IPS-NIHi7 (cell line): ENCODE data around the gene PNMA6E.
A peak's percentile ranks its signal among the peaks of the same experiment; 100 is the strongest.
"Not testable (repeated sequence)": the region's sequence is repeated elsewhere in the genome, so short reads cannot be mapped to it uniquely, and the experiment has no call there.

Source experiments
- DNase-seq: peaks from one replicate; pipeline ENCODE4 v3.0.0; 2012; ENCODE audit warnings: mixed read lengths; ENCODE audit errors: extremely low spot score

The PNMA6E gene

GRCh38 chrX:153384973-153385372 is 16.2 kb downstream of the PNMA6E start:
- not testable (repeated sequence) for DNase-seq

- no peak for DNase-seq
These were observed 16.8 kb downstream of the PNMA6E start for GRCh38 chrX:153384390-153384789.

GRCh38 chrX:153382563-153383482 is 18.3 kb downstream of the PNMA6E start:
- no peak for DNase-seq

- DNase-seq, result peak; percentile 38
These were observed 19.2 kb downstream of the PNMA6E start for GRCh38 chrX:153381684-153382532.

GRCh38 chrX:153380691-153381090 is 20.5 kb downstream of the PNMA6E start:
- DNase-seq, result no peak

- DNase-seq, result no peak
These were observed 21.1 kb downstream of the PNMA6E start for GRCh38 chrX:153379971-153380581.

- no peak for DNase-seq
These were observed 21.6 kb downstream of the PNMA6E start for GRCh38 chrX:153379508-153379907.

GRCh38 chrX:153378607-153379006 is 22.5 kb downstream of the PNMA6E start:
- DNase-seq, result no peak

- DNase-seq, result no peak
These were observed 23.4 kb downstream of the PNMA6E start for GRCh38 chrX:153377727-153378126.

GRCh38 chrX:153375571-153375970 is 25.6 kb downstream of the PNMA6E start:
- no peak for DNase-seq

GRCh38 chrX:153374426-153374825 is 26.7 kb downstream of the PNMA6E start:
- DNase-seq, result no peak

- DNase-seq, result no peak
These were observed 28.2 kb downstream of the PNMA6E start for GRCh38 chrX:153372949-153373348.

- DNase-seq, result no peak
These were observed 29.9 kb downstream of the PNMA6E start for GRCh38 chrX:153371256-153371655.

- no peak for DNase-seq
These were observed 30.7 kb downstream of the PNMA6E start for GRCh38 chrX:153370293-153371055.

- no peak for DNase-seq
These were observed 34.1 kb downstream of the PNMA6E start for GRCh38 chrX:153366878-153367538.

GRCh38 chrX:153366119-153366518 is 35.0 kb downstream of the PNMA6E start:
- no peak for DNase-seq

GRCh38 chrX:153365670-153366069 is 35.5 kb downstream of the PNMA6E start:
- no peak for DNase-seq

GRCh38 chrX:153361781-153362397 is 39.3 kb downstream of the PNMA6E start:
- DNase-seq, result no peak

GRCh38 chrX:153357877-153358276 is 43.3 kb downstream of the PNMA6E start:
- DNase-seq, result no peak

GRCh38 chrX:153353416-153353815 is 47.7 kb downstream of the PNMA6E start:
- DNase-seq, result peak; percentile 54
